Measurements from ENCODE around the gene SGSM1. TPM values are rescaled to one million over a fixed set of nuclear protein-coding genes. Genes with fewer than 3 reads are reported as not detected.
"Not testable (repeated sequence)": the region's sequence is repeated elsewhere in the genome, so short reads cannot be mapped to it uniquely, and the experiment has no call there.

SGSM1 gene
- total RNA-seq, 1 donor from 2014 or later = under 0.01 TPM

DNA sequence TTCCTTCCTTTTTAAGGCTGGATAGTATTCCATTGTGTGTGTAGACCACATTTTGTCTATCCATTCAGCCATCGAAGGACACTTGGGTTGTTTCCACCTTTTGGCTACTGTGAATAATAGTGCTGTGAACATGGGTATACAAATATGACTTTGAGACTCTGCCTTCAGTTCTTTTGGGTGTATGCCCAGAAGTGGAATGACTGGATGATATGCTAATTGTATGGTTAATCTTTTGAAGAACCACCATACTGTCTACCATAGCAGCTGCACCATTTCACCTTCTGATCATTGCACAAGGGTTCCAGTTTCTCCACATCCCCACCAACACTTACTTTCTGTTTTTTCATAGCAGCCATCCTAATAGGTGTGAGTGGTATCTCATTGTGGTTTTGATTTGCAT, 30.3 kb downstream of the SGSM1 start:
- H3K4me1 ChIP-seq (ENCODE audit: control insufficient read depth in 3 of 3, insufficient read depth in 3 of 3, low read length in 3 of 3) = no peaks in the 10 kb centered on the region
- H3K9me3 ChIP-seq (ENCODE audit: control insufficient read depth in 3 of 3, low read length in 3 of 3) = no peaks in the 10 kb centered on the region
- peaks cover 0 to 9% (median 0%) of the 10 kb centered on the region in 3 donors for H3K27me3 ChIP-seq (ENCODE audit: control insufficient read depth in 3 of 3, insufficient read depth in 3 of 3, low read length in 3 of 3)
- H3K36me3 ChIP-seq (ENCODE audit: control insufficient read depth in 3 of 3, insufficient read depth in 3 of 3, low read length in 3 of 3) = no peaks in the 10 kb centered on the region
- no peak overlapping the region for H3K9ac ChIP-seq (ENCODE audit: low read depth in 1 of 3, low read length in 3 of 3)
- no peak overlapping the region for H3K4me3 ChIP-seq (ENCODE audit: low read length in 3 of 3)
- H3K27ac ChIP-seq (ENCODE audit: low read depth, low read length) = no peak overlapping the region

DNA sequence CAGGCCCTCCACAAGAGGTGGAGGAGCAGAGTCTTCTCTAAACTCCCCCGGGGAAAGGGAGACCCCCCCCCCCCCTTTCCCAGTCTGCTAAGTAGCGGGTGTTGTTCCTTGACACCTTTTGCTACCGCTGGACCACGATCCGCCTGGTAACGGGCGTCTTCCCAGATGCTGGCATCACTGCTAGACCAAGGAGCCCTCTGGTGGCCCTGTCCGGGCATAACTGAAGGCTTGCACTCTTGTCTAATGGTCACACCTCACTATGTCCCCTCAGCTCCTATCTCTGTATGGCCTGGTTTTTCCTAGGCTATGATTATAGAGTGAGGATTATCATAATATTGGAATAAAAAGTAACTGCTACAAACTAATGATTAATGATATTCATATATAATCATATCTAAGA, 31.5 kb downstream of the SGSM1 start:
- H3K9me3 ChIP-seq (ENCODE audit: control insufficient read depth in 3 of 3, low read length in 3 of 3); H3K4me3 ChIP-seq (ENCODE audit: low read length in 3 of 3); H3K4me1 ChIP-seq (ENCODE audit: control insufficient read depth in 3 of 3, insufficient read depth in 3 of 3, low read length in 3 of 3); H3K36me3 ChIP-seq (ENCODE audit: control insufficient read depth in 3 of 3, insufficient read depth in 3 of 3, low read length in 3 of 3); H3K27ac ChIP-seq (ENCODE audit: low read depth, low read length); H3K9ac ChIP-seq (ENCODE audit: low read depth in 1 of 3, low read length in 3 of 3); H3K27me3 ChIP-seq (ENCODE audit: control insufficient read depth in 3 of 3, insufficient read depth in 3 of 3, low read length in 3 of 3): not testable (repeated sequence)

DNA sequence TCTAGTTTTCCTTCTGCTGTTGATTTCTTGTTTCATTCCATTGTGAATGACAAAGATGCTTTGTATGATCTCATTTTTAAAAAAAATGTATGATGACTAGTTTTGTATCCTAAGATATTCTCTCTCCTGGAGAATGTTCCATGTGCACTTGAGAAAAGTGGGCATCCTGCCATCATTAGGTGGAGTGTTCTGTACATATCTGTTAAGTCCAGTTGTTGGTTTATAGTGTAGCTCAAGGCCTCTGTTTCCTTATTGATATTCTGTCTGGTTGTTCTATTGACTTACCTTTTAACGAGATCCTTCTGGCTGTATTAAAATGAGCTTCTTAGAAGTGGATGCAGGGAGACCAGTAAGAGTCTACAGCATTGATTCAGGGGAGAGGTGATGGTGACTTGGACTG, 35.2 kb downstream of the SGSM1 start:
- H3K4me3 ChIP-seq (ENCODE audit: low read length in 3 of 3) = no peak overlapping the region
- H3K27me3 ChIP-seq (ENCODE audit: control insufficient read depth in 3 of 3, insufficient read depth in 3 of 3, low read length in 3 of 3) = no peaks in the 10 kb centered on the region
- no peak overlapping the region for H3K9ac ChIP-seq (ENCODE audit: low read depth in 1 of 3, low read length in 3 of 3)
- H3K9me3 ChIP-seq (ENCODE audit: control insufficient read depth in 3 of 3, low read length in 3 of 3) = no peaks in the 10 kb centered on the region
- H3K36me3 ChIP-seq (ENCODE audit: control insufficient read depth in 3 of 3, insufficient read depth in 3 of 3, low read length in 3 of 3) = no peaks in the 10 kb centered on the region
- no peaks in the 10 kb centered on the region for H3K4me1 ChIP-seq (ENCODE audit: control insufficient read depth in 3 of 3, insufficient read depth in 3 of 3, low read length in 3 of 3)
- H3K27ac ChIP-seq (ENCODE audit: low read depth, low read length) = no peak overlapping the region

DNA sequence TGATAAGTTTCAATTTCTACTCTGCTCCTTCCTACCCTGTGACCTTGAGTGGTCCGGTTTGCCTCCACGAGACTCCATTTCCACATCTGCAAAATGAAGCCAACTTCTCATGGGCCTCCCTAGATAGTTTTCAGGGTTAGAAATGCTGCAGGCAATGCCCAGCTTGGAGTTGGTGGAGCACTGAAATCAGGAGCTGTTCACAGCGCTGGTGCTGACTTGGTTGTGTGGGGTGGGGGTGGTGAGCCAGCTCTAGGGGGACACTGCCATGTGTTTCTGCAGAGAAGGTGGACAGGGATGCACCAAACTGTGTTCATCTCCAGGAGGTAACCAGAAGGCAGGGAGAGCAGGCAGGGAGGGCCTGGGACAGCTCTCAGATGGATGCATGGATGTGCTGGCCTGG, 37.0 kb downstream of the SGSM1 start:
- Histone ChIP-seq H3K4me1 (ENCODE audit: control insufficient read depth in 3 of 3, insufficient read depth in 3 of 3, low read length in 3 of 3) (no peaks in the 10 kb centered on the region), H3K4me3 (ENCODE audit: low read length in 3 of 3) (no peak overlapping the region), H3K9me3 (ENCODE audit: control insufficient read depth in 3 of 3, low read length in 3 of 3) (no peaks in the 10 kb centered on the region), H3K9ac (ENCODE audit: low read depth in 1 of 3, low read length in 3 of 3) (no peak overlapping the region), H3K27ac (ENCODE audit: low read depth, low read length) (no peak overlapping the region), H3K36me3 (ENCODE audit: control insufficient read depth in 3 of 3, insufficient read depth in 3 of 3, low read length in 3 of 3) (no peaks in the 10 kb centered on the region), H3K27me3 (ENCODE audit: control insufficient read depth in 3 of 3, insufficient read depth in 3 of 3, low read length in 3 of 3) (no peaks in the 10 kb centered on the region)

DNA sequence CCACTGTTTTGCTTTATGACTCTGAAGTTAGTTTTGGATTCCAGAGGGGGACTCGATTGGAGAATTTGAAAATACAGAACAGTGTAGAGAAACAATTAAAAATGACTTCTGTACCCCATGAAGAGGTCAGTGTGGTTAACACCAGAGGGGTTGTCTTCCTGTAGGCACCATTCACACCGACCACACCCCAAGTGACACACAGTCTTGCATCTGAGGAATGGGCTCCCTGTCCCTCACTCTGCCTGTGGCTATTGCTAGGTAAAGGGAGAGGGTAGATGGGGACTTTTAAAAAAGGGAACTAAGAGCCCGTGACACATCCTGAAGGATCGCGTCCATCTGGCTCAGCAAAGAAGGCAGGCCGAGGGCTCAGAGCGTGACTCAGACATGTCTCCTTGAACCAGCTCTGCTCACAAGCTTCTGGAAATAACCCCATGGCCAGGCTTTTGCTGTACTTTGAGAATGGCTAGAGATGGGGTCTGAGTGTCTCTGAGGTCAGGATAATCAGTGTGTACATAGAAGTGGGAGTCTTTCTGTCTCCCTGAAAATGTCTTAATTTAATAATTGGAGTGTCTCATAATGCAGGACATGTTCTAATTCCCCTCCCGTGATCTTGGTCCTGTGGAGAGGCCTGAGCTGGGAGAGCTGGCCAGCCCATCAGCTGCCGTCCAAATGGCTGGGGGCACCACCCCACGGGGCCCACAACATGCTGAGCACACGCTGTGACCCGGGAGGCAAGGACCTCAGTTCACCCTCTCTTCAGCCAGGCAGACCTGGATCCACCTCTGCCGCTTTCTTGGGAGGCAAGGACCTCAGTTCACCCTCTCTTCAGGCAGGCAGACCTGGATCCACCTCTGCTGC, 39.3 kb downstream of the SGSM1 start:
- no peak overlapping the region for H3K9ac ChIP-seq (ENCODE audit: low read depth in 1 of 3, low read length in 3 of 3)
- H3K4me3 ChIP-seq (ENCODE audit: low read length in 3 of 3) = no peak overlapping the region
- H3K4me1 ChIP-seq (ENCODE audit: control insufficient read depth in 3 of 3, insufficient read depth in 3 of 3, low read length in 3 of 3) = no peaks in the 10 kb centered on the region
- no peaks in the 10 kb centered on the region for H3K9me3 ChIP-seq (ENCODE audit: control insufficient read depth in 3 of 3, low read length in 3 of 3)
- H3K27ac ChIP-seq (ENCODE audit: low read depth, low read length) = no peak overlapping the region
- no peaks in the 10 kb centered on the region for H3K27me3 ChIP-seq (ENCODE audit: control insufficient read depth in 3 of 3, insufficient read depth in 3 of 3, low read length in 3 of 3)
- H3K36me3 ChIP-seq (ENCODE audit: control insufficient read depth in 3 of 3, insufficient read depth in 3 of 3, low read length in 3 of 3) = no peaks in the 10 kb centered on the region

DNA sequence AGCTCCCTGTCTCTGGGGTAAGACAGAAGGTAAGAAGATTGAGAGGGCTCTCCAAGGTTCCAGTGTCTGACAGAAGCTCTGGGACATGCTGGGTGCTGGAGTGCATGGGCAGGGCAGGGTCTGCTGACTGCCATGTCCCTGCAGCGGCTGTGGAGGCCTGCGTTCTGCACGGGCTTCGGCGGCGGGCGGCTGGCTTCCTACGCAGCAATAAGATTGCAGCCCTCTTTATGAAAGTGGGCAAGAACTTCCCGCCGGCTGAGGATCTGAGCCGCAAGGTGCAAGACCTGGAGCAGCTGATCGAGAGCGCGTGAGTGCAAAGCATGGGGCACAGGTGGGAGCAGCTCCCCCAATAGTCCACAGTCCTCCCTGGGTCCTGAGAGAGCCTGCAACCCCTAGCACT, 41.5 kb downstream of the SGSM1 start:
- no peak overlapping the region for H3K9ac ChIP-seq (ENCODE audit: low read depth in 1 of 3, low read length in 3 of 3)
- H3K4me1 ChIP-seq (ENCODE audit: control insufficient read depth in 3 of 3, insufficient read depth in 3 of 3, low read length in 3 of 3) = no peaks in the 10 kb centered on the region
- no peaks in the 10 kb centered on the region for H3K9me3 ChIP-seq (ENCODE audit: control insufficient read depth in 3 of 3, low read length in 3 of 3)
- H3K27me3 ChIP-seq (ENCODE audit: control insufficient read depth in 3 of 3, insufficient read depth in 3 of 3, low read length in 3 of 3) = no peaks in the 10 kb centered on the region
- no peaks in the 10 kb centered on the region for H3K36me3 ChIP-seq (ENCODE audit: control insufficient read depth in 3 of 3, insufficient read depth in 3 of 3, low read length in 3 of 3)
- no peak overlapping the region for H3K4me3 ChIP-seq (ENCODE audit: low read length in 3 of 3)
- H3K27ac ChIP-seq (ENCODE audit: low read depth, low read length) = no peak overlapping the region

DNA sequence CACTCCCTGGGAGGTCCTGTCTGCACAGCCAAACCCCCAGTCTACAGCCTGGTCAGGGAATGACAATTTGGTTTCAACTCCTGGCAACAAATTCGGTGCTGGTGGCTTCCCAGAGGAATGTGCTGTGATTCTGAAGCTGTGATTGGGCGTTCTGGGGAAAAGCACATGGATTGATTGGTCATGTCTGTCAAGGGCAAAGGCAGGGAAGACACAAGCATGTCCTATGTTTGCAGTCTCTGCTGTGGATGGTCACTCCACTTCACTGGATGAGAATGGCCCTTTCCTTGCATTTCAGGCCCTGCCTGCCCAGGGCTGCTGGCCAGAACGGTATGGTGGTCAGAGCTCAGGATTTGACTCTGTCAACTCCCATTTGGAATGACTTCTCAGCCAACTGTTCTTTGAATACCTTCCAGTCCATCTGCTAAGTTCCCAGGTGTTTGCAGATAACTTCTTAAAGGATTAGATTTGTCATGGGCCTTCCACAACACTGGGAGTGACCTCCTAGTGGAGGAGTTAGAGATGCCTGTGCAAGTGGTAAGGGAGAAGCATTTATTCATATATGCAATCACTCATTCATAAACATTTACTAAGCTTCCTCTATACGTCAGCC, 42.7 kb downstream of the SGSM1 start:
- Histone ChIP-seq H3K36me3 (ENCODE audit: control insufficient read depth in 3 of 3, insufficient read depth in 3 of 3, low read length in 3 of 3) (no peaks in the 10 kb centered on the region), H3K4me3 (ENCODE audit: low read length in 3 of 3) (no peak overlapping the region), H3K9ac (ENCODE audit: low read depth in 1 of 3, low read length in 3 of 3) (no peak overlapping the region), H3K9me3 (ENCODE audit: control insufficient read depth in 3 of 3, low read length in 3 of 3) (no peaks in the 10 kb centered on the region), H3K27me3 (ENCODE audit: control insufficient read depth in 3 of 3, insufficient read depth in 3 of 3, low read length in 3 of 3) (no peaks in the 10 kb centered on the region), H3K27ac (ENCODE audit: low read depth, low read length) (no peak overlapping the region), H3K4me1 (ENCODE audit: control insufficient read depth in 3 of 3, insufficient read depth in 3 of 3, low read length in 3 of 3) (no peaks in the 10 kb centered on the region)

DNA sequence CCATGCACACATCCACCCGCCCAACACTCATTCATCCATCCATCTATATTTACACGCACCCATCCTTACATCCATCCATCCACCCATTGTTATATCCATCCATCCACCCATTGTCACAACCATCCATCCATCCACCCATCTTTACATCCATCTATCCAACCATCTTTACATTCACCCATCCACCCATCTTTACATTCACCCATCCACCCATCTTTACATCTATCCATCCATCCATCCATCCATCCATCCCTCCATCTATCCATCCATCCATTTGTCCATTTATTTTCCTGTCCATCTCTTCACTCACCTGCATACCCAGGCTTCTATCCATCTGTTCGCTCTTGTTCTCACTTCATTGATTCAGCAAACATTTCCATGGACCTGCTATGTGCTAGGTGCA, 49.8 kb downstream of the SGSM1 start:
- Histone ChIP-seq H3K4me1 (ENCODE audit: control insufficient read depth in 3 of 3, insufficient read depth in 3 of 3, low read length in 3 of 3) (no peaks in the 10 kb centered on the region), H3K9ac (ENCODE audit: low read depth in 1 of 3, low read length in 3 of 3) (no peak overlapping the region), H3K4me3 (ENCODE audit: low read length in 3 of 3) (no peak overlapping the region), H3K27me3 (ENCODE audit: control insufficient read depth in 3 of 3, insufficient read depth in 3 of 3, low read length in 3 of 3) (peaks cover 0 to 6% (median 0%) of the 10 kb centered on the region in 3 donors), H3K36me3 (ENCODE audit: control insufficient read depth in 3 of 3, insufficient read depth in 3 of 3, low read length in 3 of 3) (peaks cover 0 to 2% (median 0%) of the 10 kb centered on the region in 3 donors), H3K9me3 (ENCODE audit: control insufficient read depth in 3 of 3, low read length in 3 of 3) (no peaks in the 10 kb centered on the region), H3K27ac (ENCODE audit: low read depth, low read length) (no peak overlapping the region)

DNA sequence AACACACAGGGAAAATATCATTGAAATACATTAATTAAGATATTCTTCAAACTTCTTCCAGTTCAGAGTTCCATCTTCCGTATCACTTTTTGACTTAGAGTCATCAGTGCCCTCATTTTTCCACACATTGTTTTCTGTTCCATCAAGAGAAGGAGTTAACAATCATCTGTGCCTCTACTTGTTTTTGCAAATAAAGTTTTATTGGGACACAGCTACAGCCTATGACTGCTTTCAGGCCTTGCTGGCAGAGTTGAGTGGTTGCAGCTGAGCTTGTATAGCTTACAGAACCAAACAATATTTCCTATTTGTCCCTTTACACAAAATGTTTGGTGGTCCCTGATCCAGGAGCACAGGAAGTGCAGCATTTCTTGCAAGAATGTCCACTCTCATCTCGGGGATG, 51.6 kb downstream of the SGSM1 start:
- Histone ChIP-seq H3K27ac (ENCODE audit: low read depth, low read length) (no peak overlapping the region), H3K27me3 (ENCODE audit: control insufficient read depth in 3 of 3, insufficient read depth in 3 of 3, low read length in 3 of 3) (peaks cover 0 to 6% (median 2%) of the 10 kb centered on the region in 3 donors), H3K4me1 (ENCODE audit: control insufficient read depth in 3 of 3, insufficient read depth in 3 of 3, low read length in 3 of 3) (no peaks in the 10 kb centered on the region), H3K9me3 (ENCODE audit: control insufficient read depth in 3 of 3, low read length in 3 of 3) (no peaks in the 10 kb centered on the region), H3K9ac (ENCODE audit: low read depth in 1 of 3, low read length in 3 of 3) (no peak overlapping the region), H3K36me3 (ENCODE audit: control insufficient read depth in 3 of 3, insufficient read depth in 3 of 3, low read length in 3 of 3) (peaks cover 0 to 2% (median 0%) of the 10 kb centered on the region in 3 donors), H3K4me3 (ENCODE audit: low read length in 3 of 3) (no peak overlapping the region)

DNA sequence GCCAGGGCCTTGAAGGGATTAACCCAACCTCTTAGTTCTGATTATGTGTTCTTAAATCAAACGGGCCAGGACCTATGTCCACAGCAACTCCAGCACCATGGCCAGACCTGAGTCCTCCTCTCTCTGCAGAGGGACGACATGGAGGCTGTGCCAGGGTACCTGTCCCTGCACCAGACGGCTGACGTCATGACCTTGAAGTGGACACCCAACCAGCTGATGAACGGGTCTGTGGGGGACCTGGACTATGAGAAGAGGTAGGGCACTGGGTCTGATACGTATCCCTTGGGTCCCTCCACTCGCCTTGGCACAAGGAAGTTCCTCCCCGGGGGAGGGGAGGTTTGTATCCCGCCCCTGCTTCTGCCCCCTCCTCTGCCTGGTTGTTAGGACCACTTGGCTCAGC, 53.6 kb downstream of the SGSM1 start:
- no peaks in the 10 kb centered on the region for H3K9me3 ChIP-seq (ENCODE audit: control insufficient read depth in 3 of 3, low read length in 3 of 3)
- H3K9ac ChIP-seq (ENCODE audit: low read depth in 1 of 3, low read length in 3 of 3) = no peak overlapping the region
- H3K4me3 ChIP-seq (ENCODE audit: low read length in 3 of 3) = no peak overlapping the region
- no peaks in the 10 kb centered on the region for H3K4me1 ChIP-seq (ENCODE audit: control insufficient read depth in 3 of 3, insufficient read depth in 3 of 3, low read length in 3 of 3)
- no peak overlapping the region for H3K27ac ChIP-seq (ENCODE audit: low read depth, low read length)
- H3K27me3 ChIP-seq (ENCODE audit: control insufficient read depth in 3 of 3, insufficient read depth in 3 of 3, low read length in 3 of 3) = peaks cover 0 to 6% (median 3%) of the 10 kb centered on the region in 3 donors
- H3K36me3 ChIP-seq (ENCODE audit: control insufficient read depth in 3 of 3, insufficient read depth in 3 of 3, low read length in 3 of 3) = peaks cover 0 to 2% (median 0%) of the 10 kb centered on the region in 3 donors

All from skeletal muscle tissue (tissue), 4 donors.